HG03060 (cell line): ENCODE measurements around the gene ERBB4.

Experiments used
- ATAC-seq: cut with Tn5 transposase; IDR thresholded peaks from one replicate; pipeline ENCODE4 v1.9.1; 2021; ENCODE audit warnings: low read depth, moderate number of reproducible peaks; ENCODE audit not compliant: unreplicated experiment

ERBB4 gene

DNA sequence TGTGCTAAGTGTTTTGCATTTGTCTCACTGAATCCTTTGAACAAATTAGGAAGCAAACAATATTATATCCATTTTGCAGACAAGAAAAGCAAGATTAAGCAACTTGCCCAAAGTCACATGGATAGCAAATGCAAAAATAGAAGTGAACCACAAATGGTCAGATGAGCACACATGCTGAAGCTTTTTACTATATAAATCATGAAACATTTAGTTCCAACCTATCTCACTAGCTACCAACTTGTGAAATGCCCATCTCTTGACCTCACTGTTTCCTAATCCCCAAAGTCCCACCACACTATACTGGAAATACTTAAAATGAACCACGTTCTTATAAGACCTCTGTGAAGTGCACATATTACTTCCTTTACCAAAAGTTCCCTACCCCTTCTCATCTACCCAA, 380.5 kb downstream of the ERBB4 start:
- no peak for ATAC-seq

DNA sequence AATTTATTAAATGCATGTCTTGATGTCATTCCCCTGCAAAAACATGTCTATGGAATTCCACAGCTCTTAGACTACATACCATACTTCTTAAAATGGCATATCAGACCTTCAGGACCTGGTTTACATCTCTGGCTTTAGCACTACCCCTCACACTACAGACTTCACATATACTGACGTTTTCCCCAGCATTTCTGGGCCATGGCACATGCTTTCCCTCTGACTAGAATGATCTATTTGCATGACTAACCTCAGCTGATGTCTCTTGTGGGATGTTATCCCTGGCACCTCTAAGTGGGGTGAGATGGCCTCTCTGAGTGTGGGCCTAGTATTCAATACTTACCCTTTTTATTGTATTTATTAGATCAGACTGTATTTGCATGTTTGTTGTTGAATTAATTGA, 381.6 kb downstream of the ERBB4 start:
- ATAC-seq, result no peak

- ATAC-seq, result no peak
Observed at GRCh38 chr2:212156088-212156487, 382.5 kb downstream of the ERBB4 start.

DNA sequence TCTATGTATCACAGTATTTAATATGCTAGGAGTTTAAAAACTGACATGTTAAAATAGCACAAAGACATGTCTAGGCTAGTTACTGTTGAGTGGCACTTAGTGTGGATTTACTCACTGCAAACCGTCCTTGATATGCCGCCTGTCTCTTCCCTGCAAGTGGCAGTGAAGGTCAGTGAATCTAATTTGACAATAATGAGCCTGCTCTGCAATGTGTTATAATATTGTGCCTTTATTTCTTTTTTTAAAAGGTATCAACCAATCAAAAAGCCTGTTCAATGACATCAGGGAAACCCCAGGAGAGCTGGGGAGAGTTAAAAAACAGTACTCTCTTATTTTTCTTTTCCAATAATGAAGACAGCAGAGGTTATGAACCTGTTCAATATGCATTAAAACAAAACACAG, 384.1 kb downstream of the ERBB4 start:
- no peak for ATAC-seq

- ATAC-seq, result no peak
Observed at GRCh38 chr2:212153923-212154322, 384.7 kb downstream of the ERBB4 start.

DNA sequence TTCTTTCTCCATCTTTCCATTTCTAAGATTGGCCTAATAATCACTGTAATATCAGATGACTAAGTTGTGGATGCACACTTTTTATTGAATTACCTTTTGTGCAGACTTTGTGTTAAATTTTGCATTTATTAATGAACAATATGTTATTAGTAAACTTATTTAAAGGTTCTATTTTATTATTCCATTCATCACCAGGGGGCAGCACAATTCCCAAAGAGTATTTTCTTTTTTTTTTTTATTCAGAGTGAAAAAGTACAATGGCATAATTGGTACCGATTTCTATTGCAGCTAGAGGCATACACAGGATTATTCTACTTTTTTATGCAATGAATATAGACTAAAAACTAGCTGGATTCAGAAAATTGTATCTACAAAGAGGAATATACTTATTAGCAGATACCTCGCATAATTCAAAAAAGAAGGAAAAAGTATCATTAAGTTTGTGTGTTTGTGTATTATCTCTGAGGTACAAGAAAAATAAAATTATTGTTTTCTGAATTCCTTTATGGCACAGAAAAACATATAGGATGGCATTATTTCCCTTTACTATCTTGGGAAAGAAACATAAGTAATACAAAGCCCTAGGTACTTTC, 390.6 kb downstream of the ERBB4 start:
- ATAC-seq, result no peak

GRCh38 chr2:212146416-212146815, 392.2 kb downstream of the ERBB4 start:
- ATAC-seq, result no peak

- no peak for ATAC-seq
Observed at GRCh38 chr2:212145121-212145520, 393.5 kb downstream of the ERBB4 start.

- no peak for ATAC-seq
Observed at GRCh38 chr2:212142631-212143030, 396.0 kb downstream of the ERBB4 start.

DNA sequence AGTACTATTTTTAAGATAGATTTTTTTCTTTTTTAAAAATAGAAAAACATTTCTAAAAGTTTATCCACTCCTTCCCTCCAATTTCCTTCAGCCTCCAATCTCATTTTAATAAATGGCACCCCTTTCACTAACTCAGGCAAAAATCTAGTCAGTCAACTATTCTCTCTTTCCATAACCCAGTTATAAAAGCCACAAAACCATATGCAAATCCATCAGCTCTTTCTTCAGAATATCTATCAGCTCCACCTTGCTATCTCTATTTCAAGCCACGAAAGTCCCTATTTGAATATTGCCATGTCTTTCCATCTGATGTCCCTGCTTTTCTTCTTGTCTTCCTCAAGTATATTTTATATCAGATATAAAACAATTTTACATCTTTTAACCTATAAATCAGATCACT, 397.1 kb downstream of the ERBB4 start:
- no peak for ATAC-seq

GRCh38 chr2:212136216-212136795, 402.3 kb downstream of the ERBB4 start:
- ATAC-seq, result no peak

DNA sequence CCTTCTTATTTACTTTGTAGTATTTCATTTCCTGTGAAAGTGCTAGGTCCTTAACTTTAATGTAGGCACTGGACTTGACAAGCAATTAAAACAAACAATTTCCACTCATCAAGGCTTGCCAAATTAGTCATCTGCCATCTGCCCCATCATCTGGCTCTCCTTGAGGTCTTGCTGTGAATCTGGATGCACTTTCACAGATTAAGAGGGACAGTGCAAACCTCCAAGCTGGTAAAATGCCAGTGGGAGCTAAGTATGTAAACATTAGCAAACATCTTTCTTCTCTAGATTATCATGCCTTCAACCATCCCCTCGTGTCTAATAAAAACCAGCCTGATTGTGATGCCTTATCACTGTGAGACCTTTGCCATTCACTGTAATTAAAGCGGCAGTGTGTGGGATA, 402.9 kb downstream of the ERBB4 start:
- ATAC-seq, result no peak

- ATAC-seq, result no peak
Observed at GRCh38 chr2:212133337-212133736, 405.3 kb downstream of the ERBB4 start.

- ATAC-seq, result no peak
Observed at GRCh38 chr2:212124598-212124997, 414.0 kb downstream of the ERBB4 start.

GRCh38 chr2:212119591-212119990, 419.0 kb downstream of the ERBB4 start:
- no peak for ATAC-seq

DNA sequence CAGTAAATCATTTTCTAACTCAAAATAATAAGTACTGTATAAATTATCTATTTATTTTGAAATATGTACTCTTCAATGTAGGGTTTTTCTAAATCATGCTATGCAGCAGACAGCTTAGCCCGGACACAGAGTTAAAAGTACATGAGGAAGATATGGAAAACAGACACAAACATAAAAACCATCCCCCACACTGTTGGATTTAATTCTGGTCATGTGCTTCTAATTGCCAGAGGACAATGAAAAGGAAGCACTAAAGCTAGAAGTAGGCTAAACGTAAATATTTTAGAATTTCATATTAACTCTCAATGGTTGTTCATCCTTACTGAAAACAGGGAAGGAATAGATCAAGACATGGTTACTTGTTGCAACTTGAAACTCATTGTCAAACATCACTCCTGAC, 420.7 kb downstream of the ERBB4 start:
- no peak for ATAC-seq

GRCh38 chr2:212114489-212114888, 424.1 kb downstream of the ERBB4 start:
- ATAC-seq, result no peak

DNA sequence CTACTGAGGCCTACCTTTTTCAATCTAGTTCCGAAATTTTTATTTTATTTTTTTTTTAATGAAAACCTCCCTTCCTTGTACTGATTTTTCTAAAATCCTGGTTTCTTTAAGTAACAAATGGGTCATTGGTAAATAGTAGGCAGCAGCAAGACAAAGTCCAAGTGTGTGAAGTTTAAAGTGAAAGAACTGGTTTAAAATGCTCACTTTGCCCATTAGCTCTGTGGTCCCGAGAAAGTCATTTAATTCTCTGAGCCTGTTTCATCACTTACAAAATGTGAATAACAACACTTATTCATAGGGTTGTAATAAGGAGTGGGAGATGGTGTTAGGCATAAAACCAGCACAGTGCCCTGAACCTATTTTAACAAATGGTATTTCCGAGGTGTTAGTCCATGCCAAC, 426.2 kb downstream of the ERBB4 start:
- ATAC-seq, result no peak

DNA sequence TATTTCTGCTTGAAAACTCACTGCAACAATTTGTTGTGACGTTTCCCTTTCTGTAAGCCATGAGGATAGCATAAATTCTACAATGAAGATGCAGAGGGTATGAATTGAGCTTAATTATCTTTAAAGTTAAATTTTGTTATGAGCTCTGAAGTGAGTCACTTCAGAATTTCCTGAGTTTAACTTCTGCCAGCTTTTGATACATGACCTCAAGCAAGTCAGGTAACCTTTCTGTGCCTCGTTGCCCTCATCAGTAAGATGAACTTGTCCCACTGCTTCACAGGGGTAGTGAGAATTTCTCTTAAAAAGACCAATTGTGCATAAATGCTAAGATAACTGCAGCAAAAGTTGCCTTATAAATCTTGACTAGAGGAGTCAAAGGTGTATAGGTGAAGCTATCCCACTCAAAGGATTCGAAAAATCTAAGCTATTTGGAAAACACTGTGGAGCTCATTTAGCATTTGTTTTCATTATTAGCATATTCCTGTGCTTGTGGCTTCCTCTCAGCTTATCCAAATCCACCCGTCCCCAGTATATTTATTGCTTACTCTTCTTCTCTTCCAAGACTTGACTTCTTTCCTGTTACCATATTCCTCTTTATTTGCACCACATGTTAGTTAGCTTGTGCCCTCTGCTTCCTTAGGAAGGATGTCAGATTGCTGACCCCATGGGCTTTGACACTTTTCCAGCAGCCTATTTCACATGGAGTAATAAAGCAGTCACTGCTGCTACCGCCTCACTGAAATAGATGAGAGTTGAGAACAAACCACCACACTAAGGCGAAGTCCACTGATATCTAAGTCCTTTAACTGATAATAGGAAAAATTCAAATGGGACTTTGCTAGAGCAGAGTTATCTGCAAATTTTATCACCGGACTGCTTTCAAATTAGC, 428.6 kb downstream of the ERBB4 start:
- no peak for ATAC-seq

DNA sequence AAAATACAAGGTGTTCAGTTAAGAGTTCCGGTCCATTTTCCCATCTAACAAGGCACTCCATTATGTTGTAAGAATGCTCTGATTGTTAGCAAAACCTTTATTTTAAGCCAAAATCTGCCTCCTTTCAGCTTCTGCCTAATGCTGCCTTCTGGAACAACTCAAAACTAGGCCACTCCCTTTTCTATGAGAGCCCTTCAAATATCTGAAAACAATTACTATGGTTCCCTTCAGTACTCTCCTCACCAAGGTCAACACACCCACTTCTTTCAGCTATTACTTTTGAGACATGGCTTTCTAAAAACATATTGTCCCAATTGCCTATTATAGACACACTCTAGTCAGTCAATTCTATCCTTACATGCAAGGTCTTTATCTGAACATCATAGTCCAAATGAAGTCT, 429.4 kb downstream of the ERBB4 start:
- no peak for ATAC-seq

- no peak for ATAC-seq
Observed at GRCh38 chr2:212107989-212108388, 430.6 kb downstream of the ERBB4 start.

GRCh38 chr2:212107014-212107413, 431.6 kb downstream of the ERBB4 start:
- no peak for ATAC-seq
